HUES6 (cell line): ENCODE data around the gene PHB1.
"Not testable (repeated sequence)": the region's sequence is repeated elsewhere in the genome, so short reads cannot be mapped to it uniquely, and the experiment has no call there.

Source experiments
- H3K27ac ChIP-seq: 2 replicates; pipeline ENCODE4 v1.7.0; 2013; ENCODE audit warnings: low read depth, mild to moderate bottlenecking, low read length, inconsistent platforms
- H3K27me3 ChIP-seq: 2 replicates; pipeline ENCODE4 v1.6.1; 2013; ENCODE audit warnings: low read length; ENCODE audit not compliant: control insufficient read depth, insufficient read depth
- H3K36me3 ChIP-seq: 2 replicates; pipeline ENCODE4 v1.6.1; 2013; ENCODE audit warnings: low read length; ENCODE audit not compliant: control insufficient read depth, insufficient read depth
- H3K4me1 ChIP-seq: 2 replicates; pipeline ENCODE4 v1.6.1; 2013; ENCODE audit warnings: low read length; ENCODE audit not compliant: control insufficient read depth, insufficient read depth
- H3K4me3 ChIP-seq: 2 replicates; pipeline ENCODE4 v1.5.1; 2013; ENCODE audit warnings: low read depth, low read length
- H3K9ac ChIP-seq: one replicate; pipeline ENCODE4 v1.6.1; 2013; ENCODE audit warnings: mild to moderate bottlenecking, low read length
- H3K9me3 ChIP-seq: 2 replicates; pipeline ENCODE4 v1.6.1; 2013; ENCODE audit warnings: low read depth, low read length; ENCODE audit not compliant: control insufficient read depth, insufficient read depth

The PHB1 gene

GRCh38 chr17:49403514-49404289, 11.0 kb downstream of the PHB1 start:
- H3K4me3 ChIP-seq, result no peak overlapping the region
- H3K36me3 ChIP-seq, result peaks cover 68% of the 10 kb centered on the region
- no peaks in the 10 kb centered on the region for H3K27me3 ChIP-seq
- no peaks in the 10 kb centered on the region for H3K4me1 ChIP-seq
- H3K27ac ChIP-seq, result no peak overlapping the region
- H3K9me3 ChIP-seq, result no peaks in the 10 kb centered on the region
- H3K9ac ChIP-seq, result no peak overlapping the region

DNA sequence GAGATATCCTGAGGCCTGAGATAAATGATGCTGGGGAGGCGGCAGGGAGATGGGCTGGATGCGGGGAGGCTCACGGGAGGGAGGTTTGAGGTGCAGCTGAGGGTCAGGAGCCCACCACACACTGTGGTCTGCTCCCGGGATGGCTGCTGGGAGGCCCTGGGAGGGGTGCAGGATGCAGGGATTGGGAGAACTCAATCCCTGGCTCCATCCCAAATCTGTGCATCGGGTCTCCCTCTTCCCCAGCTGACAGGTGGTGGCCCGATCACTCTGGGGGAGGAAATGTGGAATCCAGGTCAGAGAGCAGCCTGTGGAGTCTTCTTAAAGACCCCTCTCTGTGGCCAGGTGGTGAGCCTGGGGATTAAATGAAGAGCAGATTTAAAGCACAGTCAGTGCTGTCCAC, 12.0 kb downstream of the PHB1 start:
- H3K27me3 ChIP-seq, result no peaks in the 10 kb centered on the region
- no peak overlapping the region for H3K4me3 ChIP-seq
- H3K9ac ChIP-seq, result no peak overlapping the region
- H3K4me1 ChIP-seq, result no peaks in the 10 kb centered on the region
- peaks cover 60% of the 10 kb centered on the region for H3K36me3 ChIP-seq
- no peak overlapping the region for H3K27ac ChIP-seq
- no peaks in the 10 kb centered on the region for H3K9me3 ChIP-seq

DNA sequence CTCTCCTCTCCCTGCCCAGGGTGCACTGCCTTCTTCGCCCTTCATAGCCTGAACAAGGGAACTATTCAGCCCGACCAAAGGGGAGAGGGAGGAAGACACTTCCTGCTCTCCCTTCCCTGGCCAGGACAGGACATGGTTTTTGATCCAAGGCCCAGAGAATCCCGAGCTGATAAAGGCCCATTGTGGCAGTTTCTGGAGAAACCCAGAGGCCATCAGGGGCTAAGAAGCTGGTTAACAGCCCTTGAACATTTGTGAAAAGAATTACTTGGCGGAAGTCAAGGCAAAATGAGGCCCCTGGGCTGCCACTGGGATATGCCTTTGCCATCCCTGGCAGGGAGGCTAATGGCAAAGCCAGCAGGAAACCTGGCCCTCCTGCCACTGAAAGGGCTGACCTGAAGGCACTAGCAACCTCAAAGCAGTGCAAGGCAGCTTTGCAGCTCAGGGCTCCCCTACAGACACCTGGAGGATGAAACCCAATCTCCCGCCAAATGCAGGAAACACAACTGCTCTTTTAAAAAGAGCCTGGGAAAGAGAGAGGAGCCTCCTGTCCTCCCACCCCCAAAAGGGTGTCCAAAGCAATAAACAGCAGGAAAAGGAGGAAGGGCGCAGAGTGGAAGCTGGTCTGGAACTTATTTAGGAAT, 12.6 kb downstream of the PHB1 start:
- Histone ChIP-seq H3K36me3 (peaks cover 54% of the 10 kb centered on the region), H3K4me3 (no peak overlapping the region), H3K9ac (no peak overlapping the region), H3K4me1 (no peaks in the 10 kb centered on the region), H3K9me3 (no peaks in the 10 kb centered on the region), H3K27ac (0 out of 2 replicates have a peak overlapping the region, but pooled peaks have one; percentile 26), H3K27me3 (no peaks in the 10 kb centered on the region)

DNA sequence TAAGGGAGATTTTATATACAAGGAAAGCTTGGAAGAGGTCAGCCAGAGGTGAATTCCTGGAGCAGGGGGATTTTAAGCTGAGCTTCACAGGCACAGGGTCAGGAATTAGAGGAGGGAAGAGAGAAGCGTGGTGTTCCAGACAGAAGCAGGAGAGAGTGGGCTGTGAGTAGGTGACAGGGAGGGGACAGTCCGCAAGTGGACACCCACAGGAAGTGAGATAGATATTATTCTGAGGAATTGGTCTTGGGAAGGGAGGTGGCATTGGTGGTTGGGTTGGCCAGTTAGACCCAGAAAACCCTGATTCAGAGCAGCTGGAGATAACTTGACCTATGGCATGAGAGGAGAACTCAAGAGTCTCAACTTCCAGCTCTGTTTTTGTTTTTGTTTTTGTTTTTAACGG, 14.7 kb downstream of the PHB1 start:
- Histone ChIP-seq H3K4me1 (no peaks in the 10 kb centered on the region), H3K9me3 (no peaks in the 10 kb centered on the region), H3K9ac (no peak overlapping the region), H3K36me3 (peaks cover 33% of the 10 kb centered on the region), H3K4me3 (no peak overlapping the region), H3K27me3 (no peaks in the 10 kb centered on the region), H3K27ac (no peak overlapping the region)

DNA sequence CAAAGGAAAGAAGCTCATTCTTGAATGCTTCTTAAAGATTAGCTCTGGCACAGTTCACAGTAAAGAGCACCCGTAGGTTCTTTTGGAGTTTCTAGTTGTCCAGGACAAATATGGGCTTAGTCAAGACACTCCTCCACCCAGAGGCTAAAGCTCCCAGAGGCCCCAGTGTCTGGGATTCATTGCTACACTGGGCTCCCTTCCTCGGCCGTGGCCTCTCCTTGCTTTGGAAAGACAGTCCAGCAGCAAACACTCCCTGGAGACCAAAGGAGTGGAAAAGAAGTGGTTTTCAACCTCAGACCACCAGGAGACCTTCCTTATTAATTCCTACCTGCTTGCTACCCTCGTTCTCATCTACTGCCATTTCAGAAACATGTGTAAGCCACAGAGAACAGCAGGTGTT, 17.1 kb downstream of the PHB1 start:
- H3K9me3 ChIP-seq, result no peaks in the 10 kb centered on the region
- no peak overlapping the region for H3K27ac ChIP-seq
- no peak overlapping the region for H3K9ac ChIP-seq
- H3K27me3 ChIP-seq, result no peaks in the 10 kb centered on the region
- H3K36me3 ChIP-seq, result peaks cover 10% of the 10 kb centered on the region
- no peak overlapping the region for H3K4me3 ChIP-seq
- H3K4me1 ChIP-seq, result 0 out of 2 replicates have a peak, but pooled peaks cover 3% of the 10 kb centered on the region

GRCh38 chr17:49393491-49394255, 21.0 kb downstream of the PHB1 start:
- Histone ChIP-seq H3K27ac (no peak overlapping the region), H3K4me1 (0 out of 2 replicates have a peak, but pooled peaks cover 3% of the 10 kb centered on the region), H3K27me3 (no peaks in the 10 kb centered on the region), H3K36me3 (no peaks in the 10 kb centered on the region), H3K9ac (no peak overlapping the region), H3K4me3 (no peak overlapping the region), H3K9me3 (no peaks in the 10 kb centered on the region)

DNA sequence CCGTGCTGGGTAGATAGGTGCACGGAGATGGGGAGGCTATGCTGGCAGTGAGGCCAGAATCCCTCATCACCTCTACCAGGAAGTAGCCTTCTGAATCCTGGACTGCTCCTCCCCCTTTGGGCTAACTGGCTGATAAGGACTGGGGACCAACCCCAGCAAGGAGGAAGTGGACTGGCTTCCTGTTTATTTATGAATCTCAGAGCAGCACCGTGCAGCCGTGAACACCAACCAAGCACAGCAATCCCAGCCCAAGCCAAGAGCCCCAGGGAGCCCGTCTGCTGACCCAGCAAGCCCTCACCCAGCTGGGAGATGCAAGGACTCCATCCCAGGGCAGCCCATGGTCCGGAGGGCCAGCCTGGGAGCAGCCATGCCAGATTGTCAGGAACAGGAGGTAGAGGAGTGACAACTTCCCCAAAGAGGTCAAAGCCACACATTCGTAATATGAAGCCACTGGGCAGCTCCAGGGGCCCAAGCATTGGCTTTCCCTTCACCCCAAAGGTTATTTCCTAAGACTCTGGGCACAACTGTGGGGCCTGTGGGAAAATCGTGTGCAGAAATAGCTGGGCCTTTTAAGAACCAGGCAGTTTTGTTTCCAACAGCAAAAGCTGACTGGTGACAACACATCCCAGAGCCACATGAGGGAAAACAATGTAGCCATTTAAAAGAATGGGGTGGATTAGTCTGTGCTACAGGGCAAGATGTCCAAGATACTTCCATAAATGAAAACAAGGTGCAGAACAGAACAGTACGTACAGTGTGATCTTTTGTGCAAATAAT, 23.9 kb downstream of the PHB1 start:
- no peak overlapping the region for H3K27ac ChIP-seq
- H3K36me3 ChIP-seq, result no peaks in the 10 kb centered on the region
- H3K4me3 ChIP-seq, result no peak overlapping the region
- no peak overlapping the region for H3K9ac ChIP-seq
- H3K27me3 ChIP-seq, result no peaks in the 10 kb centered on the region
- no peaks in the 10 kb centered on the region for H3K9me3 ChIP-seq
- H3K4me1 ChIP-seq, result 0 out of 2 replicates have a peak, but pooled peaks cover 3% of the 10 kb centered on the region

DNA sequence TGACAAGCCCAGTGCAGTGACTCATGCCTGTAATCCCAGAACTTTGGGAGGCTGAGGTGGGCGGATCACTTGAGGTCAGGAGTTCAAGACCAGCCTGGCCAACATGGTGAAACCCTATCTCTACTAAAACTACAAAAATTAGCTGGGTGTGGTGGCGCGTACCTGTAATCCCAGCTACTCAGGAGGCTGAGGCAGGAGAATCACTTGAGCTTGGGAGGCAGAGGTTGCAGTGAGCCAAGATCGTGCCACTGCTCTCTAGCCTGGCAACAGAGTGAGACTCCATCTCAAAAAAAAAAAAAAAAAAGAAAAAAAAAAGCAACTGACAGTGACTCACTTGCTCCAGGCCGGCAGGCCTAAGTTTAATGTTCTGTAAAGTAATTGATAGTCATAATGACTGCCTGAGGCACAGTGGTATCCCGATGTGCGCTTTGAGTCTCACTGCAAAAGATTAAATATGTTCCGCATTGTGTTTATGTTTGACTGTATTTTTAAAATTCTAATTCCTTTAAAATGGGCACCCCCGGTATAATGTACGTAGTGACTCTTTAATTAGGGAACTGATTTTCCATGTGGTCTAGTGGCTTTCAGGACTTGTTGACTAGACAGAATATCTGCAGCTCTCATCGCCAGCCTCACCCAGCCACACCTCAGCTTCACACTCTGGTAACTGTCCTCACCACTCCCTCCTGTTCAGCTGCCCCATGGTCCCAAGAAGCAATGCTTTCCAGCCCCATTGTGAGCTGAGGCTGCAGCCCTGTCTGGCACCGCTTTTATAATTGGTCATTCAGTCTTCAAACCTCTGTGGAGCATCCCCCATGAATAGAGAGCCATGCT, 25.0 kb downstream of the PHB1 start:
- not testable (repeated sequence) for H3K9me3 ChIP-seq, H3K36me3 ChIP-seq, H3K27me3 ChIP-seq, H3K4me3 ChIP-seq, H3K9ac ChIP-seq, H3K4me1 ChIP-seq, H3K27ac ChIP-seq

- Histone ChIP-seq H3K9me3 (no peaks in the 10 kb centered on the region), H3K4me3 (no peak overlapping the region), H3K4me1 (no peaks in the 10 kb centered on the region), H3K9ac (no peak overlapping the region), H3K27ac (no peak overlapping the region), H3K27me3 (no peaks in the 10 kb centered on the region), H3K36me3 (no peaks in the 10 kb centered on the region)
Measured at GRCh38 chr17:49388692-49389513, 25.8 kb downstream of the PHB1 start.
